Ishikawa (cell line): ENCODE data around the gene GNG7.

Experiments used
- CEBPB ChIP-seq: IDR thresholded peaks from 2 replicates; pipeline ENCODE4 v1.6.1; 2012
- CREB1 ChIP-seq: IDR thresholded peaks from 2 replicates; pipeline ENCODE4 v1.6.1; 2012; ENCODE audit warnings: low read depth
- EP300 ChIP-seq: IDR thresholded peaks from 2 replicates; pipeline ENCODE4 v1.6.1; 2012; ENCODE audit warnings: borderline replicate concordance
- FOXM1 ChIP-seq: IDR thresholded peaks from 2 replicates; pipeline ENCODE4 v1.6.1; 2012; ENCODE audit warnings: low read depth, borderline replicate concordance
- NFIC ChIP-seq: IDR thresholded peaks from 2 replicates; pipeline ENCODE4 v1.6.1; 2012
- RAD21 ChIP-seq: IDR thresholded peaks from 2 replicates; pipeline ENCODE4 v1.6.1; 2012; ENCODE audit warnings: low read depth
- TAF1 ChIP-seq: IDR thresholded peaks from 2 replicates; pipeline ENCODE4 v1.6.1; 2012; ENCODE audit warnings: low read depth, mild to moderate bottlenecking
- TCF12 ChIP-seq: IDR thresholded peaks from 2 replicates; pipeline ENCODE4 v1.6.1; 2012; ENCODE audit warnings: low read depth
- YY1 ChIP-seq: IDR thresholded peaks from 2 replicates; pipeline ENCODE4 v1.6.1; 2012; ENCODE audit warnings: low read depth
- TF ChIP-seq, protein P1 (sequence below): IDR thresholded peaks from 2 replicates; pipeline ENCODE4 v1.6.1; 2012
- TF ChIP-seq, protein P2 (sequence below): IDR thresholded peaks from 2 replicates; pipeline ENCODE4 v1.6.1; 2012; ENCODE audit warnings: low read depth, mild to moderate bottlenecking
- TF ChIP-seq, protein P3 (sequence below): IDR thresholded peaks from 2 replicates; pipeline ENCODE4 v1.6.1; 2012

DNA sequence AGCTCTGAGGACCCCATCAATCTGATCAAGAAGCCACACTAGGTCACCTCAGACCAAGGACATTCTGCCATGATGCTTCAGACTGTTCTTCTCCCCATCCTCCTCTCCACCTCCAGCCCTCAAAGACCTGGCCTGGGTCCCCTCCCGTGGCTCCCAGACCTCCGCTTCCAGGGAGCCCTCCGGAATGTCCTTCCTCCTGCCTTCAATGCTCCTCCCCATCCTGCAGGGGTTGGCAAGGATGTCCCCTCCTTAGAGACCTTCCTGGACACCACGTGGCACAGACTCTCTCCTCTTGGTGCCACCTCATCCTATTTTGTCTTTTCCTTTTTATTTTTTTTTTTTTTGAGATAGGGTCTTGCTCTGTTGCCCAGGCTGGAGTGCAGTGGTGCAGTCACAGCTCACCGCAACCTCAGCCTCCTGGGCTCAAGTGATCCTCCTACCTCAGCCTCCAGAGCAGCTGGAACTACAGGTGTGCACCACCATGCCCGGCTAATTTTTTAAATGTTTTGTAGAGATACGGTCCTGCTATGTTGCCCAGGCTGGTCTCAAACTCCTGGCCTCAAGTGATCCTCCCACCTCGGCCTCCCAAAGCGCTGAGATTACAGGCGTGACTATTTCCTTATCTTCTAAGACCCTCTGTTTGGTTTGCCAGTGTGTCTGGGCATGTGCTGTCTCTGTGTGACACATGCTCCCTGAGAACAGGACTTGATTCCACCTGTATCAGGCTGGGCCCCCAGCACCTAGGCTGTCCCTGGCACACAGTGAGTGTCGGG is 84.9 kb downstream of the GNG7 start:
- TF ChIP-seq EP300 (no peak), CEBPB (no peak), TAF1 (no peak), YY1 (no peak), NFIC (no peak), RAD21 (no peak), TCF12 (no peak), FOXM1 (no peak), CREB1 (no peak)
- TF ChIP-seq, protein P1, sequence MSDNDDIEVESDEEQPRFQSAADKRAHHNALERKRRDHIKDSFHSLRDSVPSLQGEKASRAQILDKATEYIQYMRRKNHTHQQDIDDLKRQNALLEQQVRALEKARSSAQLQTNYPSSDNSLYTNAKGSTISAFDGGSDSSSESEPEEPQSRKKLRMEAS, result no peak
- TF ChIP-seq, protein P2, sequence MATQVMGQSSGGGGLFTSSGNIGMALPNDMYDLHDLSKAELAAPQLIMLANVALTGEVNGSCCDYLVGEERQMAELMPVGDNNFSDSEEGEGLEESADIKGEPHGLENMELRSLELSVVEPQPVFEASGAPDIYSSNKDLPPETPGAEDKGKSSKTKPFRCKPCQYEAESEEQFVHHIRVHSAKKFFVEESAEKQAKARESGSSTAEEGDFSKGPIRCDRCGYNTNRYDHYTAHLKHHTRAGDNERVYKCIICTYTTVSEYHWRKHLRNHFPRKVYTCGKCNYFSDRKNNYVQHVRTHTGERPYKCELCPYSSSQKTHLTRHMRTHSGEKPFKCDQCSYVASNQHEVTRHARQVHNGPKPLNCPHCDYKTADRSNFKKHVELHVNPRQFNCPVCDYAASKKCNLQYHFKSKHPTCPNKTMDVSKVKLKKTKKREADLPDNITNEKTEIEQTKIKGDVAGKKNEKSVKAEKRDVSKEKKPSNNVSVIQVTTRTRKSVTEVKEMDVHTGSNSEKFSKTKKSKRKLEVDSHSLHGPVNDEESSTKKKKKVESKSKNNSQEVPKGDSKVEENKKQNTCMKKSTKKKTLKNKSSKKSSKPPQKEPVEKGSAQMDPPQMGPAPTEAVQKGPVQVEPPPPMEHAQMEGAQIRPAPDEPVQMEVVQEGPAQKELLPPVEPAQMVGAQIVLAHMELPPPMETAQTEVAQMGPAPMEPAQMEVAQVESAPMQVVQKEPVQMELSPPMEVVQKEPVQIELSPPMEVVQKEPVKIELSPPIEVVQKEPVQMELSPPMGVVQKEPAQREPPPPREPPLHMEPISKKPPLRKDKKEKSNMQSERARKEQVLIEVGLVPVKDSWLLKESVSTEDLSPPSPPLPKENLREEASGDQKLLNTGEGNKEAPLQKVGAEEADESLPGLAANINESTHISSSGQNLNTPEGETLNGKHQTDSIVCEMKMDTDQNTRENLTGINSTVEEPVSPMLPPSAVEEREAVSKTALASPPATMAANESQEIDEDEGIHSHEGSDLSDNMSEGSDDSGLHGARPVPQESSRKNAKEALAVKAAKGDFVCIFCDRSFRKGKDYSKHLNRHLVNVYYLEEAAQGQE, result no peak
- TF ChIP-seq, protein P3, sequence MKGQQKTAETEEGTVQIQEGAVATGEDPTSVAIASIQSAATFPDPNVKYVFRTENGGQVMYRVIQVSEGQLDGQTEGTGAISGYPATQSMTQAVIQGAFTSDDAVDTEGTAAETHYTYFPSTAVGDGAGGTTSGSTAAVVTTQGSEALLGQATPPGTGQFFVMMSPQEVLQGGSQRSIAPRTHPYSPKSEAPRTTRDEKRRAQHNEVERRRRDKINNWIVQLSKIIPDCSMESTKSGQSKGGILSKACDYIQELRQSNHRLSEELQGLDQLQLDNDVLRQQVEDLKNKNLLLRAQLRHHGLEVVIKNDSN, result no peak
